Activated CD4-positive, CD25-positive, alpha-beta regulatory T cell treated with anti-CD3 and anti-CD28 coated beads, Interleukin-2, amount 50 U/mL, for 72 hours (primary cell): Measurements from ENCODE around the gene PIP4K2A.
"Not testable (repeated sequence)": the region's sequence is repeated elsewhere in the genome, so short reads cannot be mapped to it uniquely, and the experiment has no call there.

Experiments
- DNase-seq: peaks from one replicate; pipeline ENCODE4 v3.0.0; 2021

PIP4K2A gene

DNA sequence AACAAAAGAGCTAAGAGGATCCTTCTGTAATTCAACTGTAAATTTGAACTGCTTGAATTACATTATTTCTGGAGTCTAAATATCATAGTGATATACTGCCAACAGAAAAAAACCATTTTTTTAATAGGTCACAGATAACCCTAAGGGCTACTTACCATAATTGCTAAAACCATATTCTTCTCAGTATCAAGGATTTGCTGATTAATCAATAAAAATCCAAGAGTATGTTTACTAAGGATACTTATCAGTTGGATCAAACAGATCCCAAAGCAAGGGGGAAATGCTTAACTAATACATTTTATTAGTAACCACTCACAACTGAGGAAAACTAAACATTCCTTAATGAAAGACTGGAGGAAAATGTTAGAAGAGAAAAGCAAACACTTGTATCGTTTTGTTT, 166.0 kb downstream of the PIP4K2A start:
- DNase-seq, result no peak

DNA sequence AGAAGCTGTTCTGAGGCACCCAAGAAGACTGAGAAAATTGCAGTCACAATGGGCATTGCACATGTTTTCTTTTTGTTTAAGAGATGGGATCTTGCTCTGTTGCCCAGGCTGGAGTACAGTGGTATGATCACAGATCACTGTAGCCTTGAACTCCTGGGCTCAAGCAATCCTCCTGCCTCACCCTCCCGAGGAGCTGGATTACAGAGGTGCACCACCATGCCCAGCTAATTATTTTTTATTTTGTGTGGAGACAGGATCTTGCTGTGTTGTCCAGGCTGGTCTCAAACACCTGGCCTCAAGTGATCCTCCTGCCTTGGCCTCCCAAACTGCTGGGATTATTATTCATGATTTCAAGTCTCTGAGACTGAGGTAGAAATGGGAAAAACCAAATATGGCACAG, 168.7 kb downstream of the PIP4K2A start:
- DNase-seq, result no peak

DNA sequence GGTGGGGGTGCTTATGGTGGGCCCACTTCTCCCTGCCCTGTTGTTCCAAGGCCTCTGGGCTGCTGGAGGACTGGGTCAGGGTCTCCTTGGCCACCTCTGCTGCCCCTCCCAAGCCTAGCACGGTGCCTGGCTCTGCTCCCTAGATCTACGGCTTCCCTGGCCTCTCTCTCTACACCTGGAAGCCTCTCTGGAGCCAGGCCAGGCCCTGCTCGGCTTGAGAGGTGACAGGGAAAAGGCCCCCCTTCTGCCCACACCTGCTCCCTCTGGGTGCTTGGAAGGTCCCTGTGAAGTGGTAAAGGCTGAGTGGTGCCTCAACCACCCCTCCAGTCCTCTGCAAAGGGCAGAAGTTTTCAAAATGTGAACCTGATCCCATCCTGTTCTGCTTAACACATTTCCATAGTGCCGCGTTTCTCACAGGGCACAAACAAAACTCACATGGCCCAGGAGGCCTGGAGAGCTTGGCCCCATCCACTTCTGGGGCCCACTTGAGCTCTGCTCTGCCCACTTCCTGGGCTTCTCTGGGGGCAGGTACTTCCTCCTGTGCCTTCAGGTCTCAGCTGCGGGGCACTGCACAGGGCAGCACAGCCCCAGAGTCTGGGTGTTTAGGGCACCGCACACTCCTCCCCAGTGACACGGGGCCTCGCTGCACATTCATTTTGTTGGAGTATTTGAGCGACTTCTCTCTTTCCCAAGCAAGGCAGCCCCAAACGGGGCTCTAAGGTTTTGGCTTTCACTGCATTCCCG, 169.9 kb downstream of the PIP4K2A start:
- no peak for DNase-seq

DNA sequence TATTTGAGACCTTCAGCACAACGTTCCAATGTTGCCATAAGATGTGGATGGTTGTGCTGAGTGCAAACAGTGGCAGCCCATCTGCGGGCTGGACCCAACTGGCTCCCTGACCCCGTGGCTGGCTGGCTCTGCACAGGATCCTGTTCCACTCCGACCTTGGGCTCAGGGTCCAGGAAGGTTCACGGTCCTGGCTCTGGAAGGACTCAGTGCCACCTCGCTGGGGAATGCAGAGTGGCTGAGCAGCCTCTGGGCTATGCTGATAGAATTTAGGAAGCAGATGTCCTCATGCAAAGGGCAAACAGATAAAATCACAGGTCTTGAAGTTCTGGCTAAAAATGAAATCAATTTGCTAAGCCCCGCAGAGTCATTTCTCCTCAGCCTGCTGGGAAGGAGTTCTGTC, 171.6 kb downstream of the PIP4K2A start:
- no peak for DNase-seq

DNA sequence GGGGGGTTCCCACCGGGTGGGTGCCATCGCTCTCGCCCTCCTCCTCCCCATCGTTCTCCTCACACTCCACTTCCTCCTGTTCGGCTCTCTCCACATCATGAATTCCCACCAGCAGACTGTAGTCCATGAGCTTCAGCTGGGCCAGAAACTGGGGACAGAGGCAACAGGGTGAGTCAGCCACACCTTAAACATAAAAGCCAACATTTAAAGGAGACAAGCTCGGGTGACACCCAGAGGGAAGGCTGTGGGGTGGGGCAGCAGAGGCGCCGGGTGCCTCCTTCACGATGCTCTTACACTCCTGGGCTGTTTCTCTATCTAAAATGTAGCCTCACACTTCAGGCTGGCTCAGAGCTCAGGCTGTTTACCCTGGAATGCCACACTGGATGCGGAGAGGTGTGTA, 172.5 kb downstream of the PIP4K2A start:
- DNase-seq, result no peak

DNA sequence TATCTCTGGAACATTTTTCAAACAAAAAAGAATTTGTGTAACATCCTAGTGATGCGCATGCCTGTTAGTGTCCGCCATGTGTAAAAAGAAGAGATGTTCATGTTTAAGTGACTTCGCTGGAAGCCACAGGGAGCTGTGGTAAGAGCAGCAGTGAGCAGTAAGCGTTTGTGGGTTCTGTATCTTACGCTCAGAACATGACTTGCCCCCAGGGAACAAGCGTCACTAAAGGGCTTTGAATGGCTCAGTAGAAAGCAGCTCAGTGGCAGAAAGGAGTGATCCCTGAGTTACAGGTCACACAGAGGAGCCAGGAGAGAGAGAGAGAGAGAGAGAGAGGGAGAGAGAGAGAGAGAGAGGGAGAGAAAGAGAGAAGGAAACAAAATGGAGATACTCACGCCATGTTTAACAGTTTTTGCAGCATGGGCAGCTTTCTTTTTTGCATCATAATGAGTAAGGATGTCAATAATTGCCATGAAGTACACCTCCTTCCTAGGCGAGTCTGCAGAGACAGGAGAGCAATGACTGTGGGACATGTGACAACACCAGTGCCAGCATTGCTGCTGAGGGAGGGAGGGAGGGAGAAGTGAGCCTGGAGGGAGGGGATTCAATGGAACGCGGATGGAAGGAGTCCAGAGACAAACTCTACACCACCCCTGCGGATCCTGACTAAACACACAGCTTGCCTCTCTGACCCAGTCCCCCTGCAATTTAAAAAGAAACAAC, 174.6 kb downstream of the PIP4K2A start:
- DNase-seq, result no peak

DNA sequence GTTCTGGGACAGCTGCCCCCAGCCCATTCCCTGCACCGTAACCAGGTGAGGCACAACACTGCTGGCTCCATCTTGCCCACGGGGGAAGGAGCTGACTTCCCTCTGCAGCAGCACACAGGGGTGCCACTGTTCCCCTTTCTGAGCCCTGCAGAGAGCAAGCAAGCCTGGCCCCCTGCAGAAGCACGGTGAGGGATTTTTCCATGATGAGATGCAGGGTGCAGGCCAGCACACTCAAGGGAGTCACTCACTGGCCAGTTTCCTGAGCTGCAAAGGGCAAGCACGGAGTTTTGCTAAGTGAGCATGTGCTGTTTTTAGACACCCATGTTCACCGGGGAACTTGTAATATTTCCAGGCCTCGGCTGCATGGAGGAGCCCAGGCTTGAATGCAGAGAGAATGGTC, 176.6 kb downstream of the PIP4K2A start:
- no peak for DNase-seq

DNA sequence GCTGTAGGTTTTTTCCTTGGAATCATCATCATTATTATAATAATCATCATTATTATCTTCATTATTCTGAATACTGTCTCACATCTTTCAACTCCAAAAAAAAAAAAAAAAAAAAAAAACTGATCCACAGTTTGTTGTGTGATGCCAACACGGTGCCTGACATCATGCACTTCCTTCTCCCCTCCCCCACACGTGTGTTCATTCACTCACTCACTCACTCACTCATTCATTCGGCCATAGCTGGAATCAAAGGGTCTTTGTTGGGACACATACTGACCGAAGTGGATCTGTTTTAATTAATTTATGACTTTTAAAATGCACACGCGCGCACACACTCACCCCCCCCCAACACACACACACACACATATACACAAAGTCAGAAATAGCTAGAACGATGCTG, 177.8 kb downstream of the PIP4K2A start:
- no peak for DNase-seq

DNA sequence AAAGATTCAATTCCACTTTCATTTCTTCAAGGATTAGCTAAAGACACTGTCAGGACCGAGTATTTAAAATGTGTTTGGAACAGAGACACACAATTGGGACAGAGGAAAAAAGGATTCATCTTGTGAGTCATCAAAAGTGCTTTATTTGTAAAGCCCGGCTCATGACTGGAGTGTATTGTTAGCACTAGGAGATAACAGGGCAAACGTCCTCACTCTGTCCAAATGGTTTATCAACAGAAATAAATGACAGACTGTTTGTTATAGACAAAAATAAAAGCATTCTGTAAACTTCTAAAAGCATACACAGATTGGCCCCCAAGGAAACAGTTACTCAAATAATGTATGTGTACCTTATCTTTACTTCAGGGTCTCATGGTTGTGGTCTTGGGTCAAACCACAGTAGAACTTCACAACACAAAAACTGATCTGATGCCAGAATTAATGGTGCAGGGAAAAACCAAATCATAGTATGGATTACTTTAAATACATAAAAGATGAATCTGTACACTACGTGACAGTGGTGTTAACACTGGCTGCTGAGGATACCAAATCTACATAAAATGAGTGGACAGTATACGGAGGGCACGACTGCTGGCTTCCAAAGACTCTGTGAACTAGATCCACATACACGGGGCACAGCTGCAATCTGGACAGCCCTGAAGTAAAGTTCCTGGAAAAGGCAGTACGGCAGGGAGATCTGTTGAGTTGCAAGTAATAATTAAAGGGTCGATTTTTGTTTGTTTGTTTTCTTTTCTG, 179.4 kb downstream of the PIP4K2A start:
- DNase-seq, result no peak

DNA sequence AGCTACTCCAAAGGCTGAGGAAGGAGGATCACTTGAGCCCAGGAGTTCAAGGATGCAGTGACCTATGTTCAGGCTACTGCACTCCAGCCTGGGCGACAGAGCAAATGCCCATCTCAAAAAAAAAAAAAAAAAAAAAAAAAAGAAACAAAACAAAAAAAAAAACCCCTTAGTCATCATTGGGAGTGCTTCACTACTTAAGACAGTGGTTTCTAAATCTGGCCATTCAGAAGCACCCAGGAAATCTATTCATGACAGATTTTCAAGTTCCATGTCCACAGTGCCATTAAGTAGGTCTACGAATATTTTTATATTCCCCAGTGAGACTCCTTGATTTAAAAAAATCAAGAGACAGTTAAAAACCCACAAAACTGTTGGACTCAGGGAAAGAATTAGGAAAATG, 182.9 kb downstream of the PIP4K2A start:
- DNase-seq, result no peak

DNA sequence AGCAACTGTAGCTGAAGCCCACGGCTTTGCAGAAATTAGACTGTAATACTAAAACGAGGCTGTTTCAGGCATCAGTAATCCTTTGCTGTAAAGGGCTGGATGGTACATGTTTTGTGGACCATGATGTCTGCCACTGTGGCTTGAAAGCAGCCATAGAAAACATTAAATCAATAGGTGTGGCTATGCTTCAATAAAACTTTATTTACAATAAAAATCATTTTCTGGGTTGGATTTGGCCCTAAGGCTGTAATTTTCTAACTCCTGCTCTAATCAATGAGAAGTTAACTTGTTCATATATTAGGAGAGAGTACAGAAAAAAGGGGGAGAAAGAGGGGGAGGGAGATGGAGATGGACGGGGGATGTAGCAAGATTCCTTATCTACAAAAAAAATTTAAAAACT, 183.4 kb downstream of the PIP4K2A start:
- no peak for DNase-seq

DNA sequence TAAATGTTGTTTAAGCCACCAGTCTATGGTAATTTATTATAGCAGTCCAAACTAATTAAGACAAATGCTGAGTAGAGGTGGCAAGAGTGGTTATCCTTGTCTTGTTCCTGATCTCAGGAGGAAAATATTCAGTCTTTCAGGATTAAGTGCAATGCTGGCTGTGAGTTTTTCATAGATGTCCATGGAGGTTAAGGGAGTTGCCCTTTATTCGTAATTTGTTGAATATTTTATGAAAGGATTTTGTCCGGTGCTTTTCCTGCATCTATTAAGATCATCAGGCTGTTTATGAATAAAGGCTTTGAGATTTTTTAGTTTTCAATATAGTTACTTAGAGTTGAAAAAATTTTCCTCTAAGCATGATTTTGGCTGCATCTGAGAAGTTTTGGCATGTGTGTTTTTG, 186.9 kb downstream of the PIP4K2A start:
- DNase-seq, result no peak

DNA sequence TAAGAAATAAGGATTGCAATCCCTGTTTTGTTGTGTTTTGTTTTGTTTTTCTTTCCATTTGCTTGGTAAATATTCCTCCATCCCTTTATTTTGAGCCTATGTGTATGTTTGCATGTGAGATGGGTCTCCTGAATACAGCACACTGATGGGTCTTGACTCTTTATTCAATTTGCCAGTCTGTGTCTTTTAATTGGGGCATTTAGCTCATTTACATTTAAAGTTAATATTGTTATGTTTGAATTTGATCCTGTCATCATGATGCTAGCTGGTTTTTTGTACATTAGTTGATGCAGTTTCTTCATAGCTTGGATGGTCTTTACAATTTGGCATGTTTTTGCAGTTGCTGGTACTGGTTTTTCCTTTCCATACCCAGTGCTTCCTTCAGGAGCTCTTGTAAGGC, 190.0 kb downstream of the PIP4K2A start:
- not testable (repeated sequence) for DNase-seq

DNA sequence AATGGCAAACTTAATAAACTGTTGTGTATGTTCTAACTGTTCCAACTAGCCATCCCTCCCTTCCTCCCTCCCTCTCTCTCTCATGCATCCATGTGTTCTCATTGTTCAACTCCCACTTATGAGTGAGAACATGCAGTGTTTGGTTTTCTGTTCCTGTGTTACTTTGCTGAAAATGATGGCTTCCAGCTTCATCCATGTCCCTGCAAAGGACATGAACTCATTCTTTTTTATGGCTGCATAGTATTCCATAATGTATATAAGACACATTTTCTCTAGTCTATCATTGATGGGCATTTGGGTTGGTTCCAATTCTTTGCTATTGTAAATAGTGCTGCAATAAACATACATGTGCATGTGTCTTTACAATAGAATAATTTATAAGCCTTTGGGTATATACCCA, 193.7 kb downstream of the PIP4K2A start:
- not testable (repeated sequence) for DNase-seq

DNA sequence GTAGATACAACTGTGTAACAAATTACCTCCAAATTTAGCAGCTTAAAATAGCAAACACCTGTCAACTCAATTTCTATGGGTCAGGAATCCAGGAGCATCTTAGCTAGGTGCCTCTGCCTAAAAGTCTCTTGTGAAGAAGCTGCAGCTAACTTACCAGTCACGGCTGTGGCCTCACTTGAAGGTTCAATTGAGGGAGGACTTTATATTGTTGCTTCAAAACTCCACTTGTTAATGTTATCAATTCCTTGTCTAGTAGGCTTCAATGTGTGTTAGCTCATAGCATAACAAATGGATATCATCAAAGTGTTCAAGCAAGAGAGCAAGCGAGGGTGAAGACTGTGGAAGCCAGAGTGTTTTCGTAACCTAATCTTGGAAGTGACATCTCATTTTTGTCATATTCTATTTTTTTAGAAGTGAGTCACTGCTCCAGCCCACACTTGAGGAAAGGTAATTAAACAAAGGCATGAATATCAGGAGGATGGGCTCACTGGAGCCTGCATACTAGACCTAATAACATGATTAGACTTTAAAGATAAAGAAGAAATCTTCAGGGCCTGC, 196.1 kb downstream of the PIP4K2A start:
- DNase-seq, result no peak

DNA sequence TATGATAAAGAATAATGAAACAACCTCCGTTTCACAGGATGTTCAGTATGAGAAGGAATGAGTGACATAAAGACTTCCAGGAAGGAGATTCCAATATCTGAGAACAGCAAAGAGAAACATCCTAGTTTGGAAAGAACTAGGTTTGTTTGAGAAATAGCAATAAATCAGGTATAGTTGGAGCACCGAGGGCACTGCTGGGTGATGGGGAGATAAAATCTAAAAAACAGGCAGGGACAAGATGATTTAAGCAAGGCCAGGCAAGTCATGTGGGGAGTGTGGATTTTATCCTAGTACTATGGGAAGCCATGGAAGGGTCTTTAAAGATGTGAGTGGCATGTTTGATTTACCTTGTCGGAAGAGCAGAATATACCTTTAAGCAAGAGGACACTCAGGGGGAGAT, 199.4 kb downstream of the PIP4K2A start:
- DNase-seq, result no peak

DNA sequence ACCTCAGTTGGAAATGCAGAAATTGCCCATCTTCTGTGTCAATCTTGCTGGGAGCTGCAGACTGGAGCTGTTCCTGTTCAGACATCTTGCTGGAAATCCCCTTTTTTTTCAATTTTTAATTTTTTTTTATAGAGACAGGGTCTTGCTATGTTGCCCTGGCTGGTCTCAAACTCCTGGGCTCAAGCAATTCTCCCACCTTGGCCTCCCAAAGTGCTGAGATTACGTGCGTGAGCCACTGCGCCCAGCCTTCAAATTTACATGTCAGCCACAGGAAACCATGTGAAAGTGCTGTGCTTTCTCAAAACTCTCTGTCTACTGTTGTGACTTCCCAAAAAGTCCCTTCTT, 200.0 kb downstream of the PIP4K2A start:
- DNase-seq, result not testable (repeated sequence)

DNA sequence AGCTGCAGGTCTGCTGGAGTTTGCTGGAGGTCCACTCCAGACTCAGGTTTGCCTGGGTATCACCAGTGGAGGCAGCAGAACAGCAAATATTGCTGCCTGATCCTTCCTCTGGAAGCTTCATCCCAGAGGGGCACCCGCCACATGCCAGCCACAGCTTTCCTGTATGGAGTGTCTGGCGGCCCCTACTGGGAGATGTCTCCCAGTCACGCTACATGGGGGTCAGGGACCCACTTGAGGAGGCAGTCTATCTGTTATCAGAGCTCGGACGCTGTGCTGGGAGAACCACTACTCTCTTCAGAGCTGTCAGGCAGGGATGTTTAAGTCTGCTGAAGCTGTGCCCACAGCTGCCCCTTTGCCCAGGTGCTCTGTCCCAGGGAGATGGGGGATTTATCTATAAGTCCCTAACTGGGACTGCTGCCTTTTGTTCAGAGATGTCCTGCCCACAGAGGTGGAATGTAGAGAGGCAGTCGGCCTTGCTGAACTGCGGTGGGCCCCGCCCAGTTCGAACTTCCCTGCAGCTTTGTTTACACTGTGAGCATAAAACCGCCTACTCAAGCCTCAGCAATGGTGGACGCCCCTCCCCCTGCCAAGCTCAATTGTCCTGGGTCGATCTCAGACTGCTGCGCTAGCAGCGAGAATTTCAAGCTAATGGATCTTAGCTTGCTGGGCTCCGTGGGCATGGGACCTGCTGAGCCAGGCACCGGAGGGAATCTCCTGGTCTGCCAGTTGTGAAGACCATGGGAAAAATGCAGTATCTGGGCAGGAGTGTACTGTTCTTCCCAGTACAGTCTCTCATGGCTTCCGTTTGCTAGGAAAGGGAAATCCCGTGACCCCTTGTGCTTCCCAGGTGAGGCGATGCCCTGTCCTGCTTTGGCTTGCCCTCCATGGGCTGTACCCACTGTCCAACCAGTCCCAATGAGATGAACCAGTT, 200.6 kb downstream of the PIP4K2A start:
- DNase-seq, result not testable (repeated sequence)

DNA sequence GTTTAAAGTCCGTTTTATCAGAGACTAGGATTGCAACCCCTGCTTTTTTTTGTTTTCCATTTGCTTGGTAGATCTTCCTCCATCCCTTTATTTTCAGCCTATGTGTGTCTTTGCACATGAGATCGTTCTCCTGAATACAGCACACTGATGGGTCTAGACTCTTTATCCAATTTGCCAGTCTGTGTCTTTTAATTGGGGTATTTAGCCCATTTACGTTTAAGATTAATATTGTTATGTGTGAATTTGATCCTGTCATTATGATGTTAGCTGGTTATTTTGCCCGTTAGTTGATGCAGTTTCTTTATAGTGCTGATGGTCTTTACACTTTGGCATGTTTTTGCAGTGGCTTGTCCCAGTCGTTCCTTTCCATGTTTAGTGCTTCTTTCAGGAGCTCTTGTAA, 202.4 kb downstream of the PIP4K2A start:
- DNase-seq, result not testable (repeated sequence)

DNA sequence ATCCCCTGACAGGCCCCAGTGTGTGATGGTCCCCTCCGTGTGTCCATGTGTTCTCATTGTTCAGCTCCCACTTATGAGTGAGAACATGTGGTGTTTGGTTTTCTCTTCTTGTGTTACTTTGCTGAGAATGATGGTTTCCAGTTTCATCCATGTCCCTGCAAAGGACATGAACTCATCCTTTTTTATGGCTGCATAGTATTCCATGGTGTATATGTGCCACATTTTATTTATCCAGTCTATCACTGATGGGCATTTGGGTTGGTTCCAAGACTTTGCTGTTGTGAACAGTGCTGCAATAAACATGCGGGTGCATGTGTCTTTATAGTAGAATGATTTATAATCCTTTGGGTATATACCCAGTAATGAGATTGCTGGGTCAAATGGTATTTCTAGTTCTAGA, 206.2 kb downstream of the PIP4K2A start:
- DNase-seq, result not testable (repeated sequence)

DNA sequence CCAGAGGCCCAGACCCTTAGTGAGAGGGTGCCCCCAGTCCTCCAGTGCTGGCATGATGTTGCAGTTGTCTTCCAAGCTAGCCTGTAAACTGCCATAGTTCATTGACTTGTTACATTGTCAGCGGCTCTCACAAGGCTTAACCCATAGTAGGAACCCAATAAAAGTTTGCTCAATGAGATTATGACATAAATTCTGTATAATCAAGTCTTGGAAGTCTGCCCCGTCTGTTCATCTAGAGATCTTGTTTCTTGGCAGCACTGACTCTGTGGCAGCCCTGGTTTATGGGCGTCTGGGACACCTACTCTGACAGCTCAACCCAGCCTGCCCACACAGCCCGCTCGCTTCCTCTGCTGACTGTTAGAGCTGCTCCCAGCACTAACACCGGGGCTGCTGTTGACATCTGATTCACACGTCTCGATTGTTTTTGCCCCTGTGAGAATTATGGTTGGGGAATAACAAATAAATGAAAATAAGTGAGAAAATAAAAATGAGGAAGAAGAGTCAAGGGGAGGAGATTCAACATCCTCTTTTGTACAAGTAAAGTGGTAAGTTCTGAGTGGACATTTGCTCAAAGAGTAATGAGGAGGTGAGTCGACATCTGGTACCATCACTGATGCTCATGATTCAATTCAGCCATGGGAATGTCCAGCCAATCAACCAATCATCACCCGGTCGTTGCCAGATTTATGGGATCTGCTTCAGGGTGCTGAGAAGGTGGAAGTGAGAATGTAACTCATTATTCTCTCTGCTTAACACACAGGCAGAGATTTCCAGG, 208.3 kb downstream of the PIP4K2A start:
- no peak for DNase-seq

DNA sequence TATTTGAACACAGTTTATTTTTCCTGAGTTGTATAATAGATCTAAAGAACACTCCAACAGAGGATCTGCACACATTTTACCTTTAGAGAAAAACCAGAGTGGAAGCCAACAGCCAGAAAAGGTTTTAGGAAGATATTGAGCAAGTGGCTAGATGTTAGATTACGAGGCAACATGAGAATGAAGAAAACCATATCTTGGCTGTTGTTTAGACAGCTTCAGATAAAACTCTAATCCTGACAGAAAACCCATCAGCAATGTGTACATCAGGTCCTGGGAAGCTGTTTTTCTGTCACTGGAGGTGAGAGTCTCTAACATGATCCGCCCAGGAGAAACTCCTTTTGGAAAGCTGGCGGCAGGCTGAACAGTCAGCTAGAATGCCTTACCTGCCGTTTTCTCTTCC, 209.6 kb downstream of the PIP4K2A start:
- no peak for DNase-seq
